ENCODE results near the gene ZMYM1.
"Not testable (repeated sequence)": the region's sequence is repeated elsewhere in the genome, so short reads cannot be mapped to it uniquely, and the experiment has no call there.

Gene ZMYM1

DNA sequence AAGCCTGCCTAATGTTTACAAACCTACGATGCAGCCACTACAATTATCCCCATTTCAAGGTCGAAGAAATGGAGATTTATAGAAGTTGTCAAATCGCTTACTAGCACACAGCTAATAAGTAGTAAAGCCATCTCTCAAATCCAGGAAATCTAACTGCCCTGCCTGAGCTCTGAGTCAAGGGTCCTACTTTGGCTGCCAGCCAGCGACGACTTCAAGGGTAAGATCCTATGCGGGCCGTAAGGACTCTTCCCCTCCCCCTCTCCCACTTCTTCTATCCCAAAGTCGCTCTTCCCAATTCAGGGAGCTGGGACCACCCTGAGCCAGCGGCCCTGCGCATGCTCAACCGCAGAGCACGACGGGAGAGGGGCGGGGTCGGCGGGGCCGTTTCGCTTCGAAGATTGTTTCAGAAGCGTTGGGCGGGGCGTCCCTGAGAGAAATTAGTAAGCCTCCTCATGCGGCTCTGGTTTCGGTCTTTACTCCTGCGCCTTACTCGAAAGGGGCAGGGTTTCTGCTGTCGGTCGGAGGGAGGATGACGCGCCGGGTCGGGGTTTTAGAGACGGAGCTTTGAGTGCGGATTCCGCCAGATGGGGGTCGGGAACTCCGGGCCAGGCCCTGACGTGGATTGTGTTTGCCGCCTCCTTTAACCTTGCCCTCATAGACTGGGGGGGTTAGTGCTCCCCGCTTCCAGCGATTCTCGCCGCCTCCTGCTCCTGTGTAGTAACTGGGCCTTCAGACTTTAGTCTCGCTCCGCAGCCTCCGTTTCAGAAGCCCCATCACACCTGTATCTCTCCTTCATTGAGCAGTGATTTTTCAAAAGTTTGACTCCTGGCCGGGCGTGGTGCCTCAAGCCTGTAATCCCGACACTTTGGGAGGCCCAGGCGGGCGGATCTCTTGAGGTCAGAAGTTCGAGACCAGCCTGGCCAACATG, at the start of gene ZMYM1:
ZMYM1 (plus strand) TSS at position 383 of the 928 bp plus-strand sequence. CDS start 14,603 bp downstream, outside the sequence.
- FAIRE-seq: no peak

- no peak for FAIRE-seq
Measured at GRCh38 chr1:35029761-35030160, 49.4 kb upstream of the ZMYM1 start.

DNA sequence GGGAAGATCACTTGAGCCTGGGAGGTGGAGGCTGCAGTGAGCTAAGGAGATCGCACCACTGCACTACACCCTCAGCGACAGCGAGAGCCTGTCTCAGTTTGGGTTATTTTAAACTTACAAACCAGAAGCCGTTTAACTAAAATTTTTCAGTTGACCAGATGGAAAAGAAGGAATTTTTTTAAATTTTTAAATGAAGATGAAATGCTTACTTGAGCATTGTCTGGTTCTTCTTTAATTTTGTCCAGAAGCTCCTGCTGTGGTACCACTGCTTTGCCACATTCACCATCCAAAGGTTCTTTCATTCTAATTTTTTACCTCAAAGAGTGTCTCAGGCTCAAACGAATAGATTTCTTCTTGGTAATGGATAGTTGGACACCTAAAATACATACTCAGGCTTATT, 48.8 kb upstream of the ZMYM1 start:
- FAIRE-seq: no peak

- no peak for FAIRE-seq
Measured at GRCh38 chr1:35030756-35031446, 48.3 kb upstream of the ZMYM1 start.

GRCh38 chr1:35032384-35032739, 46.8 kb upstream of the ZMYM1 start:
- peak; percentile 38 for FAIRE-seq

DNA sequence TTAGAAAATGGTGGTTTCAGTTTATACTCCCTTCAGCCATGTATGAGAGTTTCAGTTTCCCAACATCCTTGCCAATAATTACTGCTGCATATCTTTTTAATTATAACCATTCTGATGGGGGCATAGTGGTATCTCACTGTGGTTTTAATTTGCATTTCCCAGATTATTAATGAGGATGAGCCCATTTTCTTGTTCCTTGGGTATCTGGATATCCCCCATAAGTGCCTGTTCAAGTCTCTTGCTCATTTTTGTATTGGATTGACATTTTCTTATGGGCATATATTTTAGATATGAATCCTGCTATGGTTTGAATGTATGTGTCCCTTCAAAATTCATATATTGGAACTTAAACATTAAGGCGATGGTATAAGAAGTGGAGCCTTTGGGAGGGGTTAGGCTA, 45.8 kb upstream of the ZMYM1 start:
- no peak for FAIRE-seq

GRCh38 chr1:35036621-35037020, 42.6 kb upstream of the ZMYM1 start:
- no peak for FAIRE-seq

DNA sequence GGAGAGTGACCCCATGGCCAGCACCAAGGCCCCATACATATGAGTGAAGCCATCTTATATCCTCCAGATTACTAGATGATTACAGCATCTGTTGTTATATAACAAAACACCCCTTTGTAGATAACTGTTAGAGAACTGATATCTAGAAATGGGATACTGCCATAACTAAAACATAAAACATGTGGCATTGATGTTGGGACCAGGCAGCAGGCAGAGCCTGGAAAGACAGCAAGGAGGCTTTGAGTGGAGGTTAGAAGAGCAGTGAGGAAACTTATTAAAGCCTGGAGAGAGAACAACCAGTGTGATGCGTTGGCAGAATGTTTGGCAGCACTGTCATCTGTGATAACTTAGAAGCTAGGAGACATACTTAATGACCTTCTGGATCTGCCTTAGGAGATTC, 42.0 kb upstream of the ZMYM1 start:
- FAIRE-seq: no peak

- no peak for FAIRE-seq
Measured at GRCh38 chr1:35038723-35039122, 40.5 kb upstream of the ZMYM1 start.

DNA sequence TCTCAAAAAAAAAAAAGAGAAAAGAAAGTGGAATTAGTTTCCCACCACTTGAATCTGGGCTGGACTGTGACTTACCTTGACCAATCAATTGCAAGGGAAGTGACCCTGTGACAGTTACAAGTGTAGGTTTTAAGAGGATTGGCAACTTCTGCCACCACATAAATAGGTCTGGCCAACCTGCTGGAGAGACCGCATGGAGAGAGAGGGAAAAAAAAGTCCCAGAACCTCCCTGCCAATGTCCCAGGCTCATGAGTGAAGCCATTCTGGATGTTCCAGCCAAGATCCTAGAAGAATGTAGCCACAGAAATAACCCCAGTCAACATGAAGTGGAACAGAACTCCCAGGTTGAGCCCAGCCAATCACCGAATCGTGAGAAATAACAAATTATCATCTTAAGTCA, 35.7 kb upstream of the ZMYM1 start:
- FAIRE-seq: no peak

GRCh38 chr1:35044431-35044830, 34.8 kb upstream of the ZMYM1 start:
- no peak for FAIRE-seq

DNA sequence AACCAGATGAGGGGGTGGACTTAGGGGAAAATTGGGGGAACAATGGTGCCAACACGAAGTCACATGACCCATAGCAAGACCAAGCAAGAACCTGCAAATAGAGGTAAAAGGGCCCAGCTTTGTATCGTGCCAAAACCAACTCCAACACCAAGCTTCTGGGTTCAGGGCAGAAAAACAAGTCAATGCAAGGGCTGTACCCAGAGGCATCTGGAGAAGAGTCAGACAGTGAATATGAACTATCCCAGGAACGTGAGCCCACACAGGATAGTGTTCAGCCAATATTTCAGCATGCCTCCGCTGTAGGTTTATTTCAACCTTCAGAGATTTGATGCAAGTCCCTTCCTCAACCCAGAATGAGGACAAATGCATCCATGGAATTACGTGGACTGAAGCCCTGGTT, 32.5 kb upstream of the ZMYM1 start:
- FAIRE-seq: no peak

GRCh38 chr1:35047188-35047858, 31.9 kb upstream of the ZMYM1 start:
- no peak for FAIRE-seq

DNA sequence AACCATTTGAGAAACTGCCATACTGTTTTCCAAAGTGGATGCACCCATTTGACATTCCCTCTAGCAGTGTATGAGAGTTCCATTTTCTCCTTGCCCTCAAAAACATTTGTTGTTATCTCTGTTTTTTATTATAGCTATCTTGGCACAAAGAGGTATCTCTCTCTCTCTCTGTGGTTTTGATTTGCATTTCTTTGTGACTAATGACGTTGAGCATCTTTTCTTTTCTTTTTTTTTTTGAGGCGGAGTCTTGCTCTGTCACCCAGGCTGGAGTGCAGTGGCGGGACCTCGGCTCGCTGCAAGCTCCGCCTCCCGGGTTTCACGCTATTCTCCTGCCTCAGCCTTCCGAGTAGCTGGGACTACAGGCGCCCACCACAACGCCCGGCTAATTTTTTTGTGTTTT, 30.1 kb upstream of the ZMYM1 start:
- FAIRE-seq: no peak

DNA sequence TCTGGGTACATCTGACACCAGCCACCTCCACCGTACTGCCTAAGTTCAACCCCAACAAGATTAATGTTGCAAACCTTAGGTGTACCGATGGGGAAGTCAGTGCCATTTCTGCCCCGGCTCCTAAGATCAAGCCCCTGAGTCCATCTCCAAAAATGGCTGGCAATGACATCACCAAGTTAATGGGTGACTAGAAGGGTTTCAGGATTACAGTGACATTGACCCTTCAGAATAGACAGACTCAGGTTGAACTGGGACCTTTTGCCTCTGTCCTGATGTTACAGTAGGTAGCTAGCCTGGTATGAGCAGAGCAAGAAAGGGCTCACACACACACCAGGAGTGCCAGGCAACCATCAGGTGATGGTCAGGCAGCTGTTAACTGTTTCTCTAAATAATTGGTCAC, 25.8 kb upstream of the ZMYM1 start:
- FAIRE-seq: no peak

DNA sequence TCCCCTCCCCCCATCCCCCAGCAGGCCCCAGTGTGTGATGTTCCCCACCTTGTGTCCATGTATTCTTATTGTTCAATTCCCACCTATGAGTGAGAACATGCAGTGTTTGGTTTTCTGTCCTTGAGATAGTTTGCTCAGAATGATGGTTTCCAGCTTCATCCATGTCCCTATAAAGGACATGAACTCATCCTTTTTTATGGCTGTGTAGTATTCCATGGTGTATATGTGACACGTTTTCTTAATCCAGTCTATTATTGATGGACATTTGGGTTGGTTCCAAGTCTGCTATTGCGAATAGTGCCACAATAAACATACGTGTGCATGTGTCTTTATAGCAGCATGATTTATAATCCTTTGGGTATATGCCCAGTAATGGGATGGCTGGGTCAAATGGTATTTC, 24.9 kb upstream of the ZMYM1 start:
- FAIRE-seq: not testable (repeated sequence)

GRCh38 chr1:35058321-35058720, 20.9 kb upstream of the ZMYM1 start:
- FAIRE-seq: not testable (repeated sequence)

- no peak for FAIRE-seq
Measured at GRCh38 chr1:35058988-35059387, 20.2 kb upstream of the ZMYM1 start.

GRCh38 chr1:35062518-35063196, 16.5 kb upstream of the ZMYM1 start:
- no peak for FAIRE-seq

- no peak for FAIRE-seq
Measured at GRCh38 chr1:35064265-35064664, 14.9 kb upstream of the ZMYM1 start.

DNA sequence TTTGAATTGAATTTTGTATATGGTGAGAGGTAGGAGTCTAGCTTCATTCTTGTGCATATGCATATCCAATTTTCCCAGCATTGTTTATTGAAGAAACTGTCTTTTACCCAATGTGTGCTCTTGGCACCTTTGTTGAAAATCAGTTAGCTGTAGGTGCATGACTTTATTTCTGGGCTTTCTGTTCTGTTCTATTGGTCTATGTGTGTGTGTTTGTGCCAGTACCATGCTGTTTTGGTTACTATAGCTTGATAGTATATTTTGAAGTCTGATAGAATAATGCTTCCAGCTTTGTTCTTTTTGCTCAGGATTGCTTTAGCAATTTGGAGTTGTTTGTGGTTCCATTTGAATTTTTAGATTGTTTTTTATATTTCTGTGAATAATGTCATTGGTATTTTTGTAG, 9.4 kb upstream of the ZMYM1 start:
- no peak for FAIRE-seq

DNA sequence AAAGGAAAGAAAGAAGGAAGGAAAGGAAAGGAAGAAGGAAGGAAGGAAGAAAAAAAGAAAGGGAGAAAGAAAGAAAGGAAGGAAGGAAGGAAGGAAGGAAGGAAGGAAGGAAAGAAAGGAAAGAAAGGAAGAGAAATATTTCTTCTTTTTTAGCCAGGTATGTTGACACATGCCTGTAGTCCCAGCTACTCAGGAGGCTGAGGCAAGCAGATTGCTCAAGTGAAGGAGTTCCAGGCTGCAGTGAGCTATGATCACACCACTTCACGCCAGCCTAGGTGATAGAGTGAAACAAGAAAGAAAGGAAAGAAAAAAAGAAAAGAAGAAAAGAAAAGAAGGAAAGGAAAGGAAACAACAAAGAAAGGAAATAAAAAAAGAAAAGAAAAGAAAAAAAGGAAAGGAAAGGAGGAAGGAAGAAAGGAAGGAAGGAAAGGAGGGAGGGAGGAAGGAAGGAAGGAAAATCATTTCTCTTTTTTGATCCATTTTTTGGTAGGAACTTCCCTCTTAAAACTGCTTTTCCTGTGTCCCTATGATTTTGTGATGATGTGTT, 5.8 kb upstream of the ZMYM1 start:
- FAIRE-seq: no peak

DNA sequence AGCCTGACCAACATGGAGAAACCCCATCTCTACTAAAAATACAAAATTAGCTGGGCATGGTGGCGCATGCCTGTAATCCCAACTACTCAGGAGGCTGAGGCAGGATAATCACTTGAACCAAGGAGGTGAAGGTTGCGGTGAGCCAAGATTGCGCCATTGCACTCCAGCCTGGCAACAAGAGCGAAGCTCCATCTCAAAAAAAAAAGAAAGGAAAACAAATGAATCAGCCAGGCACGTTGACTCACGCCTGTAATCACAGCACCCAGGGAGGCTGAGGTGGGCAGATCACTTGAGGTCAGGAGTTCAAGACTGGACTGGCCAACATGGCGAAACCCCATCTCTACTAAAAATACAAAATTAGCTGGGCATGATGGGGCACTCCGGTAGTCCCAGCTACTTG, 2.8 kb upstream of the ZMYM1 start:
- FAIRE-seq: not testable (repeated sequence)
